ENCODE results near the gene PWP2.

- TF ChIP-seq CTCF (IDR thresholded peaks at IDR 0.05; ENCODE audit: borderline replicate concordance, extremely low read depth, low read length, poor library complexity, severe bottlenecking) (no peak), EZH2 (IDR thresholded peaks at IDR 0.05; ENCODE audit: borderline replicate concordance, low read depth, low read length, severe bottlenecking) (no peak)
These were observed 12.4 kb upstream of the PWP2 start for GRCh38 chr21:44094832-44095231.
